Mammary epithelial cell (primary cell): Measurements from ENCODE around the gene NXNL2.

Source experiments
- CTCF ChIP-seq, 2 donors: IDR thresholded peaks in 1 of 2; conservative IDR thresholded peaks in 1 of 2; 2 replicates each; pipeline ENCODE4 v1.5.1; 2011 to 2012; ENCODE audit warnings: inconsistent platforms in 2 of 2, low read length in 2 of 2, mild to moderate bottlenecking in 2 of 2, control low read depth in 1 of 2, low read depth in 1 of 2; ENCODE audit not compliant: insufficient read depth in 1 of 2; ENCODE audit errors: extremely low read depth in 1 of 2
- EZH2 ChIP-seq: IDR thresholded peaks from 2 replicates; pipeline ENCODE4 v1.6.1; 2012; ENCODE audit warnings: low read length, inconsistent platforms, borderline replicate concordance

GRCh38 chr9:88578121-88579049 is 43.4 kb downstream of the NXNL2 start:
- peak; percentile 78 to 94 for TF ChIP-seq CTCF (conservative IDR thresholded peaks at IDR 0.05 in 1 of 2, IDR thresholded peaks at IDR 0.05 in 1 of 2; ENCODE audit: extremely low read depth in 1 of 2, insufficient read depth in 1 of 2, low read depth in 1 of 2, low read length in 2 of 2)
- no peak for TF ChIP-seq EZH2
